HepG2 (cell line): ENCODE results near the gene ZFAND2B. TPM values are rescaled to one million over a fixed set of nuclear protein-coding genes. Genes with fewer than 3 reads are reported as not detected.

Experiments
- ASH2L ChIP-seq: fragments of 300-600, 200-600 bp; sonication (generic); IDR thresholded peaks from 2 replicates; pipeline ENCODE4 v1.7.0; 2017; ENCODE audit warnings: low read depth, mild to moderate bottlenecking, moderate library complexity, mixed read lengths, low read length; ENCODE audit not compliant: insufficient read length
- CC2D1A ChIP-seq: sonication (generic); formaldehyde crosslinking; IDR thresholded peaks from 2 replicates; pipeline ENCODE4 v1.8.1; 2023; ENCODE audit warnings: mild to moderate bottlenecking, missing genetic modification reagents
- CSRNP2 ChIP-seq: sonication (generic); formaldehyde crosslinking; conservative IDR thresholded peaks from 2 replicates; pipeline ENCODE4 v1.8.0; 2022; ENCODE audit warnings: low read depth, missing genetic modification reagents
- DR1 ChIP-seq: sonication (generic); formaldehyde crosslinking; IDR thresholded peaks from 2 replicates; pipeline ENCODE4 v1.8.0; 2021; ENCODE audit warnings: mild to moderate bottlenecking, missing genetic modification reagents, inconsistent platforms
- FOXO4 ChIP-seq: sonication (generic); formaldehyde crosslinking; conservative IDR thresholded peaks from 2 replicates; pipeline ENCODE4 v1.8.1; 2023; ENCODE audit warnings: missing genetic modification reagents
- GTF3A ChIP-seq: sonication (generic); formaldehyde crosslinking; conservative IDR thresholded peaks from 2 replicates; pipeline ENCODE4 v1.4.0; 2020; ENCODE audit warnings: mild to moderate bottlenecking, missing genetic modification reagents
- IKZF5 ChIP-seq: IDR thresholded peaks from 2 replicates; pipeline ENCODE4 v1.6.1; 2018; ENCODE audit warnings: missing genetic modification reagents, mild to moderate bottlenecking, missing compliant biosample characterization
- JARID2 ChIP-seq: sonication (generic); formaldehyde crosslinking; IDR thresholded peaks from 2 replicates; pipeline ENCODE4 v1.8.1; 2023; ENCODE audit warnings: missing genetic modification reagents, inconsistent platforms; ENCODE audit not compliant: insufficient replicate concordance
- MTF1 ChIP-seq: sonication (generic); formaldehyde crosslinking; IDR thresholded peaks from 2 replicates; pipeline ENCODE4 v1.5.0; 2020; ENCODE audit warnings: missing genetic modification reagents
- NFAT5 ChIP-seq: sonication (generic); formaldehyde crosslinking; IDR thresholded peaks from 2 replicates; pipeline ENCODE4 v1.4.0; 2020; ENCODE audit warnings: missing genetic modification reagents
- PHB2 ChIP-seq: fragments of 450-650 bp; IDR thresholded peaks from 2 replicates; pipeline ENCODE4 v1.6.1; 2018; ENCODE audit not compliant: partially characterized antibody
- POLR2AphosphoS2 ChIP-seq: IDR thresholded peaks from 2 replicates; pipeline ENCODE4 v1.6.1; 2011; ENCODE audit warnings: low read depth, low read length, improper control_type of control experiment
- RBM39 ChIP-seq: fragments of 200-400 bp; formaldehyde crosslinking; IDR thresholded peaks from one replicate; pipeline ENCODE4 v1.6.1; 2018; ENCODE audit warnings: antibody characterized with exemption, mild to moderate bottlenecking, low read depth, low read length; ENCODE audit not compliant: poor library complexity, severe bottlenecking
- ZBTB26 ChIP-seq: IDR thresholded peaks from 2 replicates; pipeline ENCODE4 v1.6.1; 2016; ENCODE audit warnings: missing compliant biosample characterization, missing genetic modification reagents, borderline replicate concordance
- ZBTB38 ChIP-seq: sonication (generic); formaldehyde crosslinking; IDR thresholded peaks from 2 replicates; pipeline ENCODE4 v1.5.1; 2020; ENCODE audit warnings: mild to moderate bottlenecking, missing genetic modification reagents
- ZMYM2 ChIP-seq: sonication (generic); formaldehyde crosslinking; IDR thresholded peaks from 2 replicates; pipeline ENCODE4 v1.8.0; 2022; ENCODE audit warnings: mild to moderate bottlenecking, missing genetic modification reagents
- ZNF343 ChIP-seq: sonication (generic); formaldehyde crosslinking; IDR thresholded peaks from 2 replicates; pipeline ENCODE4 v1.4.0; 2020; ENCODE audit warnings: mild to moderate bottlenecking, missing genetic modification reagents
- ZNF670 ChIP-seq: sonication (generic); formaldehyde crosslinking; IDR thresholded peaks from 2 replicates; pipeline ENCODE4 v1.8.0; 2022; ENCODE audit warnings: mild to moderate bottlenecking, missing genetic modification reagents, borderline replicate concordance
- ZNF768 ChIP-seq: sonication (generic); formaldehyde crosslinking; IDR thresholded peaks from 2 replicates; pipeline ENCODE4 v1.4.0; 2020; ENCODE audit warnings: missing genetic modification reagents
- polyA plus RNA-seq, 8 experiments: library from polyadenylated mRNA; depleted of rRNA in 3 of 8; stranded (reverse) in 7 of 8; unstranded in 1 of 8; fragments of >200 nt; fragmentation: Illumina TruSeq in 4 of 8; extraction: Trizol in 4 of 8; gene quantifications; 2 replicates each; pipeline versions ENCODE4 v1.2.1 to v1.2.3, GENCODE V29; 2011 to 2016; ENCODE audit warnings: low read depth in 4 of 8, missing spikeins in 1 of 8, mixed read lengths in 1 of 8; ENCODE audit not compliant: insufficient read depth in 1 of 8
- total RNA-seq, 5 experiments: library from RNA; depleted of rRNA; stranded (reverse); fragments of >200 nt; fragmentation: Illumina TruSeq; extraction: Trizol; gene quantifications; 2 replicates each; pipeline ENCODE4 v1.2.3, GENCODE V29; 2016; ENCODE audit warnings: low read depth in 1 of 5

Gene ZFAND2B
- total and polyA plus RNA-seq, 2 of the 13 experiments (the other 11 are each of a cell fraction or from before 2014, with no cell fraction given): 53.3 to 115 TPM

GRCh38 chr2:219218217-219218731 lies 11.7 kb downstream of the ZFAND2B start (continued):
- TF ChIP-seq NFAT5 (CRISPR knock-in tag) (peak; percentile 69; the same call in 1 of the 2 replicates), ZNF343 (CRISPR knock-in tag) (0 out of 2 replicates have a peak, but pooled peaks have one; percentile 4), POLR2AphosphoS2 (no peak), ASH2L (no peak), ZBTB26 (CRISPR knock-in tag) (no peak), IKZF5 (CRISPR knock-in tag) (no peak; the same call in 1 of the 2 replicates), ZNF670 (CRISPR knock-in tag) (no peak), JARID2 (CRISPR knock-in tag) (no peak), ZBTB38 (no peak), RBM39 (no peak), MTF1 (peak; percentile 70; the same call in 1 of the 2 replicates), DR1 (CRISPR knock-in tag) (no peak), GTF3A (peak; percentile 66), ZMYM2 (CRISPR knock-in tag) (no peak), CSRNP2 (0 out of 2 replicates have a peak, but pooled peaks have one; percentile 43), FOXO4 (CRISPR knock-in tag) (no peak), ZNF768 (CRISPR knock-in tag) (no peak), PHB2 (no peak), CC2D1A (CRISPR knock-in tag) (no peak)
